Chondrocyte (in vitro differentiated cells): ENCODE results near the gene SMG9. TPM values are rescaled to one million over a fixed set of nuclear protein-coding genes. Genes with fewer than 3 reads are reported as not detected.

Experiments used
- DNase-seq: peaks from one replicate; pipeline ENCODE4 v3.0.0; 2021; ENCODE audit warnings: mixed read lengths, low spot score
- H3K27ac Mint-ChIP-seq: one replicate; pipeline ENCODE4 v1.8.0; 2021; ENCODE audit warnings: mild to moderate bottlenecking, moderate library complexity, mixed read lengths; ENCODE audit not compliant: unreplicated experiment
- H3K27me3 Mint-ChIP-seq: 2 replicates; pipeline ENCODE4 v1.8.0; 2021; ENCODE audit warnings: low read depth, mixed read lengths
- H3K36me3 Mint-ChIP-seq: 2 replicates; pipeline ENCODE4 v1.8.0; 2021; ENCODE audit warnings: low read depth, mixed read lengths
- H3K4me1 Mint-ChIP-seq: 2 replicates; pipeline ENCODE4 v1.8.0; 2021; ENCODE audit warnings: low read depth, mild to moderate bottlenecking, mixed read lengths
- H3K4me3 Mint-ChIP-seq: one replicate; pipeline ENCODE4 v1.8.0; 2021; ENCODE audit warnings: mild to moderate bottlenecking, moderate library complexity, mixed read lengths; ENCODE audit not compliant: unreplicated experiment
- H3K9me3 Mint-ChIP-seq: 2 replicates; pipeline ENCODE4 v1.8.0; 2021; ENCODE audit warnings: low read depth, mixed read lengths
- CTCF ChIP-seq: fragments of 200-600 bp; sonication (generic); IDR thresholded peaks from 2 replicates; pipeline ENCODE4 v1.5.0; 2021; ENCODE audit warnings: antibody characterized with exemption, mild to moderate bottlenecking, moderate library complexity
- total RNA-seq: library from RNA; stranded (reverse); gene quantifications from 3 replicates; pipeline ENCODE4 v1.2.1, GENCODE V29; 2021

The SMG9 gene
- total RNA-seq, 1 donor from 2014 or later: 46.9 TPM

GRCh38 chr19:43735957-43736356 is 18.8 kb downstream of the SMG9 start:
- Mint-ChIP-seq H3K9me3 (no peaks in the 10 kb centered on the region), H3K27ac (peak overlapping the region; percentile 85), H3K27me3 (no peaks in the 10 kb centered on the region), H3K4me3 (no peak overlapping the region), H3K36me3 (peaks cover 53% of the 10 kb centered on the region), H3K4me1 (peaks cover 26% of the 10 kb centered on the region)
- no peak for TF ChIP-seq CTCF
- DNase-seq: no peak

- peaks cover 51% of the 10 kb centered on the region for H3K36me3 Mint-ChIP-seq
- H3K4me1 Mint-ChIP-seq: peaks cover 30% of the 10 kb centered on the region
- H3K27me3 Mint-ChIP-seq: no peaks in the 10 kb centered on the region
- no peak overlapping the region for H3K4me3 Mint-ChIP-seq
- no peak overlapping the region for H3K27ac Mint-ChIP-seq
- H3K9me3 Mint-ChIP-seq: no peaks in the 10 kb centered on the region
- no peak for DNase-seq
- no peak for TF ChIP-seq CTCF
Measured at GRCh38 chr19:43735013-43735412, 19.7 kb downstream of the SMG9 start.

GRCh38 chr19:43731846-43732245 is 22.9 kb downstream of the SMG9 start:
- no peak overlapping the region for H3K27ac Mint-ChIP-seq
- H3K27me3 Mint-ChIP-seq: no peaks in the 10 kb centered on the region
- no peaks in the 10 kb centered on the region for H3K9me3 Mint-ChIP-seq
- H3K36me3 Mint-ChIP-seq: peaks cover 48% of the 10 kb centered on the region
- no peak for DNase-seq
- H3K4me1 Mint-ChIP-seq: peaks cover 30% of the 10 kb centered on the region
- no peak overlapping the region for H3K4me3 Mint-ChIP-seq
- TF ChIP-seq CTCF: no peak

- Mint-ChIP-seq H3K9me3 (no peaks in the 10 kb centered on the region), H3K27me3 (no peaks in the 10 kb centered on the region), H3K36me3 (peaks cover 44% of the 10 kb centered on the region), H3K4me3 (no peak overlapping the region), H3K4me1 (peaks cover 25% of the 10 kb centered on the region), H3K27ac (no peak overlapping the region)
- no peak for DNase-seq
- TF ChIP-seq CTCF: no peak
Measured at GRCh38 chr19:43731346-43731745, 23.4 kb downstream of the SMG9 start.

GRCh38 chr19:43729919-43730318 is 24.8 kb downstream of the SMG9 start:
- peaks cover 18% of the 10 kb centered on the region for H3K4me1 Mint-ChIP-seq
- H3K27ac Mint-ChIP-seq: no peak overlapping the region
- DNase-seq: no peak
- no peak overlapping the region for H3K4me3 Mint-ChIP-seq
- no peaks in the 10 kb centered on the region for H3K9me3 Mint-ChIP-seq
- no peak for TF ChIP-seq CTCF
- H3K27me3 Mint-ChIP-seq: no peaks in the 10 kb centered on the region
- H3K36me3 Mint-ChIP-seq: peaks cover 38% of the 10 kb centered on the region
